ENCODE measurements around the gene MROH8.

GRCh38 chr20:37142708-37143107 is 36.6 kb downstream of the MROH8 start:
- TF ChIP-seq CTCF (IDR thresholded peaks at IDR 0.05), result no peak
- no peak for TF ChIP-seq POLR2A (IDR thresholded peaks at IDR 0.05)
- TF ChIP-seq POLR2AphosphoS5 (IDR thresholded peaks at IDR 0.05; ENCODE audit: insufficient read depth in 1 of 2, low read depth in 1 of 2), result no peak

Measured in vagina (tissue), 2 donors.